Caki2 (cell line): ENCODE results near the gene COX5B. TPM values are rescaled to one million over a fixed set of nuclear protein-coding genes. Genes with fewer than 3 reads are reported as not detected.
A peak's percentile ranks its signal among the peaks of the same experiment; 100 is the strongest.

Experiments
- DNase-seq: peaks from one replicate; pipeline ENCODE4 v3.0.0-alpha.2; 2015; ENCODE audit warnings: low read depth
- in situ Hi-C: cut with HindIII; loops from 2 replicates; pipeline ENCODE4 v1.10.0; 2016; ENCODE audit warnings: low sequenced_read_pairs, low pct_unique_long_range_greater_than_20kb, mixed read lengths
- total RNA-seq: library from RNA; depleted of rRNA; stranded (reverse); fragments of >200 nt; shearing (Covaris generic); gene quantifications from 2 replicates; pipeline ENCODE4 v1.2.3, GENCODE V29; 2014; ENCODE audit warnings: low replicate concordance; rRNA removed

The COX5B gene
- total RNA-seq, 1 experiment from 2014 or later, result 745 TPM

- in situ Hi-C loops, result no loop called here
- peak; percentile 59 for DNase-seq
Measured at GRCh38 chr2:97697252-97698235, 51.7 kb downstream of the COX5B start.

Other genes with a start within 250 kb of the COX5B start
- 6.4 and 7.8 TPM in 2 replicates for gene ANKRD36B, start 56.2 kb upstream of the COX5B start, total RNA-seq
- gene ACTR1B, start 18.0 kb downstream of the COX5B start, total RNA-seq, result 89.3 and 113 TPM in 2 replicates
- gene C2orf92, start 23.7 kb downstream of the COX5B start, total RNA-seq, result 0.27 and 9.2 TPM in 2 replicates
- gene ZAP70, start 67.5 kb downstream of the COX5B start, total RNA-seq, result 0.71 TPM in 1 of 2 replicates, not detected in the other